ENCODE results near the gene CNGB1.
A peak's percentile ranks its signal among the peaks of the same experiment; 100 is the strongest.
"Not testable (repeated sequence)": the region's sequence is repeated elsewhere in the genome, so short reads cannot be mapped to it uniquely, and the experiment has no call there.

CNGB1 gene

GRCh38 chr16:57886427-57886826 is 84.5 kb downstream of the CNGB1 start:
- no peak for DNase-seq (ENCODE audit: low read depth)

GRCh38 chr16:57884655-57885133 is 86.2 kb downstream of the CNGB1 start:
- DNase-seq (ENCODE audit: low read depth) = no peak

GRCh38 chr16:57883953-57884654 is 86.8 kb downstream of the CNGB1 start:
- DNase-seq (ENCODE audit: low read depth) = no peak

GRCh38 chr16:57883480-57883879 is 87.4 kb downstream of the CNGB1 start:
- no peak for DNase-seq (ENCODE audit: low read depth)

GRCh38 chr16:57882792-57883191 is 88.1 kb downstream of the CNGB1 start:
- peak; percentile 32 for DNase-seq (ENCODE audit: low read depth)

GRCh38 chr16:57882206-57882605 is 88.7 kb downstream of the CNGB1 start:
- no peak for DNase-seq (ENCODE audit: low read depth)

GRCh38 chr16:57878586-57878985 is 92.3 kb downstream of the CNGB1 start:
- no peak for DNase-seq (ENCODE audit: low read depth)

GRCh38 chr16:57876210-57876609 is 94.7 kb downstream of the CNGB1 start:
- no peak for DNase-seq (ENCODE audit: low read depth)

GRCh38 chr16:57875347-57875746 is 95.6 kb downstream of the CNGB1 start:
- no peak for DNase-seq (ENCODE audit: low read depth)

- DNase-seq (ENCODE audit: low read depth) = no peak
Measured at GRCh38 chr16:57873218-57873617, 97.7 kb downstream of the CNGB1 start.

- not testable (repeated sequence) for DNase-seq (ENCODE audit: low read depth)
Measured at GRCh38 chr16:57872764-57873163, 98.2 kb downstream of the CNGB1 start.

GRCh38 chr16:57871456-57871855 is 99.5 kb downstream of the CNGB1 start:
- DNase-seq (ENCODE audit: low read depth) = peak; percentile 31

GRCh38 chr16:57870753-57871454 is 100.0 kb downstream of the CNGB1 start:
- no peak for DNase-seq (ENCODE audit: low read depth)

GRCh38 chr16:57868913-57869520 is 101.9 kb downstream of the CNGB1 start:
- DNase-seq (ENCODE audit: low read depth) = no peak

- no peak for DNase-seq (ENCODE audit: low read depth)
Measured at GRCh38 chr16:57867000-57867561, 103.8 kb downstream of the CNGB1 start.

- DNase-seq (ENCODE audit: low read depth) = no peak
Measured at GRCh38 chr16:57866529-57866918, 104.4 kb downstream of the CNGB1 start.

GRCh38 chr16:57865746-57866528 is 105.0 kb downstream of the CNGB1 start:
- DNase-seq (ENCODE audit: low read depth) = no peak

- peak; percentile 78 for DNase-seq (ENCODE audit: low read depth)
Measured at GRCh38 chr16:57863434-57864160, 107.3 kb downstream of the CNGB1 start.

GRCh38 chr16:57862698-57863433 is 108.1 kb downstream of the CNGB1 start:
- no peak for DNase-seq (ENCODE audit: low read depth)

- no peak for DNase-seq (ENCODE audit: low read depth)
Measured at GRCh38 chr16:57859331-57859730, 111.6 kb downstream of the CNGB1 start.

GRCh38 chr16:57858635-57859034 is 112.3 kb downstream of the CNGB1 start:
- DNase-seq (ENCODE audit: low read depth) = no peak

Measured in stromal cell of bone marrow (primary cell).